Peyer's patch (tissue), 4 donors: ENCODE data around the gene TRIP6. TPM values are rescaled to one million over a fixed set of nuclear protein-coding genes. Genes with fewer than 3 reads are reported as not detected.
A peak's percentile ranks its signal among the peaks of the same experiment; 100 is the strongest.

Experiments used
- DNase-seq, 3 donors: peaks; one replicate each; pipeline ENCODE4 v3.0.0-alpha.2; 2017 to 2019
- H3K27ac ChIP-seq, 4 donors: fragments of 200-600 bp; sonication (generic); one replicate each; pipeline ENCODE4 v1.5.1; 2016 to 2019
- H3K27me3 ChIP-seq, 2 donors: fragments of 200-600 bp; sonication (generic); one replicate each; pipeline ENCODE4 v1.5.1; 2019
- H3K36me3 ChIP-seq, 3 donors: fragments of 200-600 bp; sonication (generic); one replicate each; pipeline ENCODE4 v1.5.1; 2016 to 2019
- H3K4me1 ChIP-seq, 4 donors: fragments of 200-600 bp; sonication (generic); one replicate each; pipeline ENCODE4 v1.5.1; 2016 to 2019
- H3K4me3 ChIP-seq, 4 donors: fragments of 200-600 bp; sonication (generic); 1 replicate in 3 of 4; 2 replicates in 1 of 4; pipeline ENCODE4 v1.5.1; 2016 to 2019; ENCODE audit warnings: mild to moderate bottlenecking in 1 of 4
- H3K9me3 ChIP-seq, 4 donors: fragments of 200-600 bp; sonication (generic); one replicate each; pipeline ENCODE4 v1.5.1; 2016 to 2019; ENCODE audit warnings: mild to moderate bottlenecking in 1 of 4
- CTCF ChIP-seq, 6 experiments: fragments of 450-650 bp in 4 of 6; fragments of 200-600 bp in 2 of 6; sonication (generic) in 1 of 6; IDR thresholded peaks; one replicate each; pipeline ENCODE4 v1.5.1; 2017 to 2019; ENCODE audit warnings: antibody characterized with exemption in 6 of 6, mild to moderate bottlenecking in 3 of 6, moderate library complexity in 1 of 6
- POLR2A ChIP-seq, 2 donors: fragments of 450-650 bp; IDR thresholded peaks; one replicate each; pipeline ENCODE4 v1.5.1; 2017; ENCODE audit warnings: antibody characterized with exemption in 2 of 2, mild to moderate bottlenecking in 2 of 2, moderate library complexity in 2 of 2
- total RNA-seq, 4 donors: library from RNA; depleted of rRNA; stranded (reverse); fragments of >200 nt; gene quantifications; one replicate each; pipeline ENCODE4 v1.1.0, GENCODE V29; 2016

The TRIP6 gene
- total RNA-seq, 4 donors from 2014 or later: 8.8 to 22.3 (median 15.4) TPM

DNA sequence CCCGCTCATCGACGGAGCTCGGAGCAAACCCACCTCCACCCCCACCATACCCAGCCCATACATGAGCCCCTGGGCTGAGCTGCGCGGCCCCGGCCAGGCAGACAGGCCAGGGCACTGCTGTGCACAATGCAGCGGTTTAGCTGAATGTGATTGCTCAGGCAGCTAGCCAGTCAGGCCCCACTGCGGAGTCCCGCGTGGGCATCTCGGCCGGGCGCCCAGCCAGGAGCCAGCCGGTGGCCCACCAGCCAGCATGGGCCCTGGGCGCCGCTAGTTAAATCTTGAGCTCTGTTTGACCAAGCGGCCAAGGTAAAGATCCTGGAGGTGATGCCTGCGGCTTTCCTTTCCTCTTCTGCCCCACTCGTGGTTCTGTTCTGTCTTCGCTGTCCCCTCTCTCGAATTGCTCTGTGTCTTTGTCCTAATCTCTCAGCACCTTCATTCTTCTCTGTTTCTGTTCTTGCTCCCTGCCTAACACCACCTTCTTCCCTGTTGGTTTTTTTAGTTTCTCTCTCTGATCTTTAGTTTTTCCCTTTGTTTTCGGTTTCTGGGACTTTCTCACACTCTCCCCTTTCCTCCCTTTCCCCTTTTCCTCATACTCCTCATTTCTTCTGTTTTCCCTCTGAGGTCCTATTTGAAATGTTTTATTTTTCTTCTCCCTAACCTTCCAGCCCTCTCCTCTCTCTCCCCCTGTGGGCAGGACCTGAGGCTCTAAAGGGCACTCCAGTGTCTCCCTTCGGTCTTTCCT lies 15.8 kb downstream of the TRIP6 start:
- no peaks in the 10 kb centered on the region for H3K27me3 ChIP-seq
- H3K36me3 ChIP-seq: peaks cover 0 to 99% (median 4%) of the 10 kb centered on the region in 3 donors
- no peak overlapping the region for H3K27ac ChIP-seq
- TF ChIP-seq POLR2A (IDR thresholded peaks at IDR 0.05) (no peak), CTCF (IDR thresholded peaks at IDR 0.05) (no peak)
- H3K4me1 ChIP-seq: peaks cover 0 to 15% (median 10%) of the 10 kb centered on the region in 4 donors
- H3K4me3 ChIP-seq: no peak overlapping the region
- H3K9me3 ChIP-seq: no peaks in the 10 kb centered on the region
- no peak for DNase-seq

GRCh38 chr7:100884736-100885439 lies 17.7 kb downstream of the TRIP6 start:
- peak in 1 of 3 donors; percentile 68 for DNase-seq
- H3K4me1 ChIP-seq: peaks cover 7 to 24% (median 22%) of the 10 kb centered on the region in 4 donors
- peaks cover 0 to 87% (median 4%) of the 10 kb centered on the region in 3 donors for H3K36me3 ChIP-seq
- H3K4me3 ChIP-seq: no peak overlapping the region
- TF ChIP-seq POLR2A (IDR thresholded peaks at IDR 0.05) (no peak), CTCF (IDR thresholded peaks at IDR 0.05) (no peak)
- H3K27me3 ChIP-seq: no peaks in the 10 kb centered on the region
- no peaks in the 10 kb centered on the region for H3K9me3 ChIP-seq
- peak overlapping the region in 1 of 4 donors; percentile 20 for H3K27ac ChIP-seq

GRCh38 chr7:100885440-100886141 lies 18.4 kb downstream of the TRIP6 start:
- Histone ChIP-seq H3K9me3 (no peaks in the 10 kb centered on the region), H3K4me1 (peaks cover 7 to 30% (median 26%) of the 10 kb centered on the region in 4 donors), H3K27me3 (no peaks in the 10 kb centered on the region), H3K36me3 (peaks cover 0 to 80% (median 4%) of the 10 kb centered on the region in 3 donors), H3K4me3 (no peak overlapping the region), H3K27ac (peak overlapping the region in 1 of 4 donors; percentile 20)
- no peak for DNase-seq
- TF ChIP-seq CTCF (IDR thresholded peaks at IDR 0.05) (no peak), POLR2A (IDR thresholded peaks at IDR 0.05) (no peak)

- H3K4me3 ChIP-seq: no peak overlapping the region
- DNase-seq: no peak
- no peaks in the 10 kb centered on the region for H3K9me3 ChIP-seq
- H3K36me3 ChIP-seq: peaks cover 0 to 73% (median 3%) of the 10 kb centered on the region in 3 donors
- TF ChIP-seq POLR2A (IDR thresholded peaks at IDR 0.05) (no peak), CTCF (IDR thresholded peaks at IDR 0.05) (no peak)
- no peaks in the 10 kb centered on the region for H3K27me3 ChIP-seq
- H3K27ac ChIP-seq: peak overlapping the region in 1 of 4 donors; percentile 85
- H3K4me1 ChIP-seq: peaks cover 7 to 37% (median 32%) of the 10 kb centered on the region in 4 donors
These were observed 19.2 kb downstream of the TRIP6 start for GRCh38 chr7:100886142-100886935.
